ENCODE data around the gene RWDD1.

RWDD1 gene, protein sequence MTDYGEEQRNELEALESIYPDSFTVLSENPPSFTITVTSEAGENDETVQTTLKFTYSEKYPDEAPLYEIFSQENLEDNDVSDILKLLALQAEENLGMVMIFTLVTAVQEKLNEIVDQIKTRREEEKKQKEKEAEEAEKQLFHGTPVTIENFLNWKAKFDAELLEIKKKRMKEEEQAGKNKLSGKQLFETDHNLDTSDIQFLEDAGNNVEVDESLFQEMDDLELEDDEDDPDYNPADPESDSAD

DNA sequence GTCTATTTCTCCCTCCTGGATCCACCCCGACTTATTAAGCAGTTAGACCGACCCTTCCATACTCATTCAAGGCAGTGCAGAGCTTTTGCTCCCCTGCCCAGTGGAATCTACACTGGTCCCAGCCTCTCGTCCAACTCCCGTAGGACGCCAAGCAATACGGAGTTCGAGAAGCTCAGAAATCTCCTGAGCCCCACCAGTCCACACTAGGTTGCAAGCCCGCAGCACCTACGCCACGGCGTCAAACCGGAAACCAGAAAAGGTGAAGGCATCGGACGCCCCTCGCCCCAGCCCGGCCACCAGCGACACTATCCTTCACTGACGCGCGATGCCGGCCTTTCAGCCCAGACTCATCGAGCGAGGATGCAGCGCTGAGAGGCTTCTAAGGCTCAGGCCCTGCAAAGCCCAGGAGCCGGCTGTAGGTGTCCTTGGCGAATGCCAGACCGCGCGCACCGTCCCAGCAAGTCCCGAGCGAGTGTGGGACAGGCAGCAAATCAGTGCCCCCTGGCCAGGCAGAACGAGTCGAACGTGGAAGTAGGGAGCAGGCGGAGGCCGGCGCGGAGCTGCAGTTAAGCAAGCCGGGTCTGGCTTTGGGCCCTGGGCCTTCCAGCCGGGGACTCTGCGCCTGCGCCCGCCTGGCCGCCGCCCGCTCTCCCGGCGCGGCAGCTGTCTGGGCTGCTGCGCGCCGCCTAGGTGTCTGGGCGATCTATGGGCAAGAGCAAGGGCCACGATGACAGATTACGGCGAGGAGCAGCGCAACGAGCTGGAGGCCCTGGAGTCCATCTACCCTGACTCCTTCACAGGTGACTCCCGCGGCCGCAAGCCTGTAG, at the start of gene RWDD1:
Gene RWDD1 (plus strand): TSS at position 649 of the 827 bp plus-strand sequence. CDS start 79 bp downstream, at position 728.
- DNase-seq = peak; percentile 100

DNA sequence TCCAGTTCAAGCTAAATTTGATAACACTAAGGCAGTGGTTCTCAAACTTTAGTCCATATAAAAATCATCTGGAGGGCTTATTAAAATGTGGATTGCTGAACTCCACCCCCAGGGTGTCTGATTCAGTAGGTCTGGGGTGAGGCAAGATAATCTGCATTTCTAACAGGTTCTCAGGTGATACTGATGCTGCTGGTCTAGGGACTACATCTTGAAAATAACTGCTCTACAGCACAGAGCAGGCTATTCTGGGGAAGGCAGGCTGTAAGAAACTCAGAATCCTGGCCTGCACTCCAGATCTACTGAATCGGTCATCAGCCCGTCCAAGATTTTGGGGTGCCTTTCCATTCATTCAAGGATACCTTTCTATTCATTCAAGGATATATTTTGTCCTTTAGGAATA, 48.4 kb upstream of the RWDD1 start:
- DNase-seq = no peak

DNA sequence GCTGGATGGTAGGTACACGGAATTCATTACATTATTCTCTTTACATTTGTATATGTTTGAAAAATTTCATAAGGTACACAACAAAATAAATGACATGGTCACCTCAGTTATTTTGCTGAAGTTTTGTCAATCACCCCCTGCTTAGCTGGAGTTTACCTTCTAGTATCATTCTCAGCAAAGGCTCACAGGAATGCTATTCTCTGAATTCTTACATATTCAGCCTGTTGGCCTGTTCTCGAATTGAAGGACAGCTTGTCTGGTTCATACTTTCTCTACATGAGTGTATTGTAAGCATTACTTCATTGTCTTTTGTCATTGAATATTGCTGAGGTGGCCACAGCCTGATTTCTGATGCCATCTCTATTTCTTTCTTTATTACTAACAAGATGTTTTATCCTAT, 47.1 kb upstream of the RWDD1 start:
- no peak for DNase-seq

DNA sequence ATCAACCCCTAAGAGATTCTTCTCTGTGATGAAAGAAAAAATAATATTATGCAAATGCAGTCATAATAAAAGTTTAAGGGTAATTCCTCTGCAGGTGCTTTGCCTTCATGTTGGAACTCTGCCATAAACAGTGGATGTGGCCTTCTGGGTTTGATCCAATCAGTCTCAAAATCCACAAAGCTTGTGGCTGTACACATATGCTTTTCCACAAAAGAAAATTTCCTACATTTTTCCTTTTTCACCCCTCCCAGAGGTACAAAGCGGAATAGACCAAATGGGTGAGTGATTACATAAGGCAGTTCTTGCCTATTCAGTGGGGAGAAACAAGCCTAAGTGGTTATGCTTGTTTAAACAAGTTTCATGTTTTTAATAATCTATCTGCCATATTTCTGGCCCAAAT, 43.2 kb upstream of the RWDD1 start:
- DNase-seq = no peak

DNA sequence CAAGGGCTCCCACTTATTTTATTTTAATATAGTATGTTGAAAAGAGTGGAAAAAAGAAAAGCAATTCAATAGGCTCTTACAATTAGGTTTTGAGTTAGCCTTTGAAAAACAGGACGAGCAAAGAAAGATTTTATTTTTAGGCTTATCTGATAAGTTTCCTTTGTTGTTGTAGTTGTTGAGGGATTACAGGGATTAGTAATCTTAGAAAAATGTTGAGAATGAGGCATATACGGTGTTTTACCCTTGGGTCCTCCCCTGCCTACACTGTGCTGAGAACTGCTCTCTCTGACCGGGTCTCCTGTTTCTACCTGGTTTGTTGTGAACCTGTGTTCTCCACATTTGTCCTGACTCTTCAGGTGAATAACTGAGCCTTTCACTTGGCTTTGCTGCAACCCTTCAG, 42.5 kb upstream of the RWDD1 start:
- peak; percentile 38 for DNase-seq

DNA sequence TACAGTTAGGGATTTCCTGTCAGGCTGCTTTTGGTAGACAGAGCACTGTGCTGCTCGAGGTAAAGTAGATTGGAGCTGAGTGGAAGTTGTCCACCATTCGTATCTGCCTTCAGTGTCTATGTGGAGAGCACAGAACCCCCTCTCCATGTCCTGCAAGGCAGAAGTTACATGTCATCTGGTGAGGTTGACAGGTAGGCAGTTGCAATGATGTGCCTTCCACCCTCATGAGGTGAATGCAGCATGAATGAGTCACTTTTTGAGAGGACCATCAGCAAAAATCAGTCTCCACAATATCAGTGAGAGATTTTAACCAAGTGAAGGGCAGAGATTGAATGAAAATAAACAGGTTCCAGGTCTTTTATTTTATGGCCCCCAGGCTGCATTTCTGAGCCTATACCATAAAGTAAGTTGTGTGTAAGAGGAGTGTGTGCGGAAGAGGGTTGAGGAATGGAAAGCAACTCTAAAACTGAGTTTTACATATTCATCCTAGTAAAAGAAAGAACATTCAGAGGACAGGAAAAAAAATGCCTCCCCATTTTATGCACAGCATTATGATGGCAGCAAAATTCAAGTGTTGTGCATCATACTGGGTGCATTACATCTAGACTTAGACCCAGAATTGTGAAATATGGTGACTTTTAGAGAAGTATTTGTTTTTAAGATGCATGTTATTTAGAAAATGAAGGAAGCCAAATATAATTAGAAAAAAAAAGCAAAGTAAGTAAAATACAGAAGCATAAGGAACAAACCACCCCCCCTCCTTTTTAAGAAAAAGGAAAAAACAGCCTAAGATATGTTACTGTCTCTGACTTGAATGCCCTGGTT, 41.6 kb upstream of the RWDD1 start:
- DNase-seq = no peak

DNA sequence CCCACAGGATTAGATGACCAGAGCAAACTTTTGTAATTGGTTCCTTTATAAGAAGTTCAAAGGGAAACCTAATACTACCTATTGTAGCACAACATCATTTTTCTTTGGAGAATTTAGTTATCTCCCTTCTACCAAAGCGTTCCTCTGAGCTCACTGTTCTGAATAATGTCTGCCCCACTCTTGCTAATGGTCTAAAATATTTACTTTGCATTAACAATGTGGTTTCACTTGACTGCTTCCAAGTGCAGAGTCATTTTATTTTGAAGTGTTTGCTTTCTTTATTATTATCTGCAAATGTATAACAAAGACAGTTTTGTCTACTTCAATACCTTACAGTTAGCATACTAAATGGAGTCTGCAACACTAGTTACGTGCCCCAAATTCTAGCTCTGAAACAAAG, 40.9 kb upstream of the RWDD1 start:
- DNase-seq = no peak

DNA sequence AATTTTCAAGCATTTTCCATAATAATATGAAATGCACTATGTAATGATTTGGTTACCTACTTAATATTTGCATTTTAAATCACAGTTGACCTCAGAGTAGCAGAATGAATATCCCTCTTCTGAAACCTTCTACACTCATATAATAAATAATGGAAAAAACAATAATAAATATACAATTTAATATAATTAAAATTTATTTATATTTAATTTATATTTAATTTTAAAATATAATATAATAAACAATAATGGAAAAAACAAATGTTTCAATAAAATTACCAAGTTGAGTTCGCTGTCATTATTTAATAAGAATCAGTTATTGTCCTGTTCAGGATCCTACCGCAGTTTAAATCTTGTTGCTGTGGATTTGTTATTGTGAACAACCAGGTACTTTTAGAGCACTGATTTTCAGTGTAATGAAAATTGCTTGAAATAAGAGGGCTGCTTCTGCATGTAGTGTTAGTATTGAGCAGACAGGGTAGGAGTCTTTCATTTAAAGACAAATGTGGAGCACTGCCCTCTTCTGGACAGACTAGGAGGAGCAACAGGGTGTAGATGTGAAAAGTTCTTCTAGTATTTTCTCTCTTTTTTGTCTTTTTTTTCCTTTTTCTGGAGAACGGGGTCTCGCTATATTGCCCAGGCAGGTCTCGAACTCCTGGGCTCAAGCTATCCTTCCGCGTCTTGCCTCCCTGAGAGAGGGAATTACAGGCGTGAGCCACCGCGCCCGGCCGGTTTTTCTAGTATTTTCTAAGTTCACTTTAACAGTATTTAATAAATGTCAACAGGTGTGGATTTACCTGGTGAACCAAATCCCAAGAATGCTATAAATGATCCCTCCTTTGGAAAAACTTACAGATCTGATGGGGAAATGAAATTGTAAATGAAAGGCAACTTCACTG, 39.4 kb upstream of the RWDD1 start:
- DNase-seq = peak; percentile 31

DNA sequence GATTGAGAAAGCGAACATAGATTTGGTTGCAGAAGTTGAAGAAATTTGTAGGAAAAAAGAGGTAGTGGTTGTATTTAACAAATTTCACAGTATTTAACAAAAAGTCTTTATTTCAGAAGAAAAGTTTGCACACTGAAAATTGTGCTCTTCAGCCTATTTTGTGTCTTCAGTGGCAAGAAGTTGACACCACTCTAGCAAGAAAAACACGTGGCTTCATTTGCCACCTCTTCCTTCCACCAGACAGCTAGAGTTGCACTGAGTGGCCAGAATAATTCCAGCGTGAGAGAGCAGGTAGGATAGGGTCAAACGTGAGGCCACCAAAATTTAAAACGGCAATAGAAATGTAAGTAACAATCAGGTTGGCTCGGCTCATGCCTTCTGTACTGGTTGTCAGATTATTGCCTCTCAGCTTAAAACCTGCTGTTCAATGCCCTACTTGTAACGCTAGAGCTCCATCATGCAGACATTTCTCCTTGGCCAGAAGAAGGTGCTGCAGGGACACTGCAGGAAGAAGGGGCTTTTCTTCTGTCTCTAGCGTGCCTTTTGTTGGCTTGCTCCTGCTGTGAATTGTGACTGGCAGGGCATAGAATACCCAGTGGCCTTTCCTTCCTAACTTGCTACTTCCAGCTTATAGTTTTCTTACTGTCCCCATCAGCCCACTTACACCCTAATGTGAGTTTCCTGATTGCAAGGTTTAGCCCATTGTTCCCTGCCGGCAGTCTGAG, 37.9 kb upstream of the RWDD1 start:
- DNase-seq = no peak

DNA sequence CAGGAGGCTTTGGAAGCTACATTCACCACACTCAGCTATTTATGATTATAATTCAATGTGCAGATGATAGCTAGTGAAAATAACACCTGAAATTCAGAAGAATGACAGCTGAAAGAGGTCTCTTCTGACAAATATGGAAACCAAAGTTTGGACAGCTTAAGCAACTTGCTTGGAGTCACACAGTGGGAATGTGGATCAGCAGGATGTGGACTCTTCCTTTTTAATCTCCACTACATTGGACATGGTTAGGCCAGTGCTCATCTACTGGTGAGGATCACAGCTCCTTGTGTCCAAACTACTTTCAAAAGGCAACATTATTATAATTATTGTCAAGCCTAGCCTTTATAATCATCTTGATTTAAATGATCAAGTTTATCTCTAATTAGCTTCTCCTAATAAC, 36.2 kb upstream of the RWDD1 start:
- no peak for DNase-seq

DNA sequence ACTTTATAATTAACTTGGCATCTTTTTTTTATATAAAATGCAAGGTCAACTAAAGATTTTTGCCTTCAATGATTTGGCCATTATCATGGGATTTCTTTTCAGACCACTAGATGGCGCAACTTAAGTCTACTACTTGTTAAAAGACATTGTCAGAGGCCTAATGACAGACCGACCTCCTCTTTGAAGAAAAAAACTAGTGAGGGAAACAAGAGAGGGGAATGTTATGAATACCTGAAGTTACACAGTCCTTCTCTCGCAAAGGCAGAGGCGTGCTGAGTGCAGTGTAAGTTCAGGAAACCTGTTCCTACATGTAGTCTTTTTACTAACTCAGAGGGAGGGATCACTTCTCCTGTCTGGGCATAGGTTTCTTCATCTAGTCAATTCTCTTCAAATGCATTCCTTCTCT, 35.1 kb upstream of the RWDD1 start:
- DNase-seq = no peak

DNA sequence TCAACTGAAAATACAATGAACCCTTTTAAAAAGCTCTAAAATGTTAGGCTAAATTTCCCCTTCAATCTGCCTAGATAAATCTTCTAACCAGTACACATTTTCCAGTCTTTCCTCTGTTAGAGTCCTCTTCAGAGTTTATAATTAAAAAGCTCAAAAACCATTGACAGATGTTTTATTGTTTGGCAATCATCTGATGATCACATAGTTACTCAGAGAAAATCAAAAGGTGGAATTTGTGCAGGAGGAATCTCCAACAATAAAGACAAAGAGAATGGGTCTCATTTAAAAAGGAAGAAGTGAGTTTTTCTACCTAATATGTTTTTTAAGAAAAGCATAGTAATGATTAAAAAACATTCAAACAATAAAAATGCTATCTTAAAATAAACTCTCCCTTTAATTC, 28.9 kb upstream of the RWDD1 start:
- DNase-seq = no peak

DNA sequence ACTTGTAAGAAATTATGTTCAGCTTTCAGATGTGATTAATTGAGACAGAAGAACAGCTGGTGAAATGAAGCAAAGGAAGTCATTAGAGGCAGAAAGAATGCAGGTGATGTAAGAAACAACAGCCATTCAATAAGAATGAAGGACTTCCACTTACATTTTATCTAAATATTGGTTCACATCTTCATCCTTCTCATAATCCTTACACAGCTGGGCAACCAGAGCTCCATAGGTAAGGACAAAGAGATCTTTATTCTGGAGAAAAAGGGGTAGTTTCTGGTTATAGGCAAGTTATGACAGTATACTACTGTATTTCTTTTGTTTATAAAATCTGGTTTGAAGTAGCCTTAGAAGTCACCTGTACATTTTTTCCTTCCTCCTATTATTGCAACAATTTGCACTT, 28.2 kb upstream of the RWDD1 start:
- DNase-seq = no peak

DNA sequence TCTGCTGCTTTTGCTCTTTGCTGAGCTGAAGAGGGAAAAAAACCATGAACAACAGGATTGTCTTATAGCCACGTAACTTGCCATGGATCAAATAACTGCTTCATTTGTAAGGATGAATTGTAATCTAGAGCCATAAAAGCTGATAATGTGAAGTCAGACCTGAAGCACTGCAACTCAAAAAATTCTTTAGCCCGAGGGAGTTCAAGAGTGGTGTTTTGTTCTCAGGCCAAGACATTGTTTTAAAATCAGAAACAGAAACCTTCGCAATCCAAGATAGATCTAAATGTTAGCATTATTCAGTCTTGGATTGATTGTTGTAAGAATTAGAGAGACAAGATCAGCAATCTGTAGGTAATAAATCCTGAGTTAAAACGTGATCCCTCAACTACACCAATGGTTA, 25.7 kb upstream of the RWDD1 start, which contains the start of gene TRAPPC3L:
Gene TRAPPC3L (minus strand): TSS at position 34 of the 400 bp plus-strand sequence. CDS start 170 bp downstream, outside the sequence.
- DNase-seq = no peak

DNA sequence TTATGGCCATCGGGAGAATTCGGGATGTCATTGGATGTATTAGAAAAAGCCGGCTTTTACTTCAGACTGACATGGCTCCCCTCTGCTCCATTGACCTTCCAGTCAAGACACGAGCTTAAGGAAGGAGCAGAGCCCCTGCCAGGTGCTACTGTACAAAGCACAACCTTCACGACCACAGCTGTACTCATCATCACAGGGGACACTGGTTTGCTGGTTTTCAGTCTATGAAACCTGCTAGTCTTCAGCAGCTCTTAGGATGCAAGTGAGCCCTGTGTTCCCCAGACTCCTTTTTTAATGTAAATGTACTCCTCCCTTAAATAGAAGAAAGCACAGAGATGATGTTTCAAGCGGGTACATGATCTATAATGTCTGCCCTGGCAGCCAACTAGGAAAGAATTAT, 23.9 kb upstream of the RWDD1 start:
- DNase-seq = no peak

DNA sequence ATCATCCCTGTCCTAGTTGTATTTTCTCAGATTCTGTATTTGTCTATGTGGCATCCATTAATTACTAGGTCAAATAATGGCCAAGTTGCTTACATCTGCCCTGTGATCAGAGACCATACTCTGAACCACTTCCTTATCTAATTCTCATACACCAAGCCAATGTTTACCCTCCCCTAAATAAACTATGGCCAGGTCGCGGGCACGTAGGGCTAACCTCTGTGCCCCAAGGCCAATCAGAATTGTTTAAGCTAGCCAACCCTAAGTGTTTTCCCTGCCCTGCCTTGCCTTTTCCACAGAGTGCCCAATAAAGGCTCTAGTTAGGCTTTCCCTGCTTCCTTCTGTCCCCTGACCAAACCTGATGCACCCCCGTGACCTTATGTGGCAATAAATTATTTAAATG, 20.5 kb upstream of the RWDD1 start:
- no peak for DNase-seq

DNA sequence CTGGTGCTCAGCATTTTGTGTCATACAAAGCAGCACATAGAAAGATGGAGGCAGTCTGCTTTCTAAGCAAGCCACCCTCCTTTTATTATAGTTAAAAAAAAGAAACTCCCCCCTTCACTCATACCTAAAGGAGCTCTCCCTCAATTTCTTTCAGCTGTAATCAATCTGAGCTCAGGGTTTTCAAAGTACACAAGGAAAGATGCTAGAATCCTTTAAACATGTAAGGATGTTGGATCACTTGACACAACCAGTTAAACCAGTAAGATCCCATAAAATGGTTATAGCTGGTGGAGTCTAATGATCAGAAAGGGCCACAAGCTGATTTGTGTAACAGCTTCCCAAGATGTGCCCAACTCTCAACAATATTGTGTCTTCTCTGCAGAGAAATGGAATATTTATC, 17.9 kb upstream of the RWDD1 start, which contains the start of gene CALHM4:
Gene CALHM4 (plus strand): TSS at position 301 of the 400 bp plus-strand sequence. CDS start 43 bp downstream, at position 344.
- DNase-seq = no peak

DNA sequence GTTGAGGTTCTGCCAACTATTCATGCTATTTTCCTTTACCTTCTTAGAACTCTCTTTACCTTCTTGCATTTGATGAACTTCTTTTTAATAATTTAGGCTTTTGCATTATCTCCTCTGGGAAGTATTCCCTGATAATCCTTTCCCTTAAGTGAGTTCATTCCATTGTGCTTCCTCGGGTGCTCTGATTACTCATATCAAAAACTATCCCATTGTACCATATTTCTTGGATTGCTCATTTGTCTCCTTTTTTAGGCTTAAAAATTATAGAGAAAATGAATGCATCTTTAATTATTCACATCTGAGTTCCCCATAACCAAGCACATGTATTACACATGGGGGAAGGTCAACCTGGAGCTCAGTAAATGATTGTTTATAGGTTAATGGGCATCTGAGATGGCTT, 15.2 kb upstream of the RWDD1 start:
- peak; percentile 79 for DNase-seq

DNA sequence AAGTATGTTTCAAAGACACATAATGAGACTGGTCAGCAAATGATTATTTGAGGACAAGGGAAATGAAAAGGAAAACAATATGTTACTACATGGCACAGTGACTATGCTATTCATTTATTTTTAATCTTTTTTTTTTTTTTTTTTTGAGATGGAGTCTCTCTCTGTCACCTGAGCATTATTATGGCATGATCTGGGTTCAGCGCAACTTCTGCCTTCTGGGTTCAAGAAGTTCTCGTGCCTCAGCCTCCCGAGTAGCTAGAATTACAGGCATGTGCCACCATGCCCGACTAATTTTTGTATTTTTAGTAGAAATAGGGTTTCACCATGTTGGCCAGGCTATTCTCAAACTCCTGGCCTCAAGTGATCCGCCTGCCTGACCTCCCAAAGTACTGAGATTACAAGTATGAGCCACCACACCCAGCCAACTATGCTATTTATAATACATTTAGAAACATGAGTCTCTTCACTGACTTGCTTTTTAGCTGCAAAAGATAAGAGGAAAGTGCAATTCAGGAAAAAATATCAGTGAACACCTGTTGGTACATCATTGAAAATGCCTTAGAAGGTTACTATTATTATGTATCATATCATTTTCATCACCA, 14.4 kb upstream of the RWDD1 start:
- peak; percentile 43 for DNase-seq

DNA sequence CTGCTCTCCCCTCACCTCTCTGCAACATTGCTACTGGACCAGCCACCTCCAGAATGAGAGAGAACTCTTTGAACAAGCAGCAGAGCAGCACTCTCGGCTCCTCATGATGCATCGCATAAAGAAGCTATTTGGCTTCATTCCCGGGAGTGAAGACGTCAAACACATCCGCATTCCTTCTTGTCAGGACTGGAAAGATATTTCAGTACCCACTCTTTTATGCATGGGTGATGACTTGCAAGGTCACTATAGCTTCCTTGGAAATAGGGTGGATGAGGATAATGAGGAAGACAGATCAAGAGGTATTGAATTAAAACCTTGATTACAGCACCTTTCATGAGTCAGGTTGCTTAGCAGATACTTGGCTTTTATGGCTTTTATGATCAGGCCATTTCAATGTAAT, 13.4 kb upstream of the RWDD1 start:
- peak; percentile 98 for DNase-seq

DNA sequence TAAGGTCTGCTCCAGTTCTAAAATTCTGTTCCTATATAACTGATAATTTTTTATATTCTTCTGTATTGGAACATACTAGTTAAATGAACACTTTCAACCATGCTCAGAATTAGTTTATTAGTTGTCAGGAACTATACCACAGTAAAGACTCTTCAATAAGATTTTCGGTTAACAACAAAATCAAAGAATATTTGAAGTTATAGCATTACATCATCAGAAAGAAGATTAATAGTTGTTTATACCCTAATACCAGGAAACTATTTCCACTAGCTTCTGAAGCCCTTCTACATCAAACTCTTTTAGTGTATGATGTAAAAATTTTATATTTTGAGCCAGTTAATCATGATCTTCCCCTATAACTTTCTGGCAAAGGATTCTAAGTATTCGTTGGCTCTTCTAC, 11.2 kb upstream of the RWDD1 start:
- DNase-seq = no peak
